Ovary (tissue), 3 donors: ENCODE measurements around the gene TM9SF3.

Experiments used
- EP300 ChIP-seq: sonication (generic); formaldehyde crosslinking; IDR thresholded peaks from one replicate; pipeline ENCODE4 v1.6.1; 2017; ENCODE audit warnings: antibody characterized with exemption
- POLR2A ChIP-seq: fragments of 450-650 bp; IDR thresholded peaks from one replicate; pipeline ENCODE4 v1.6.1; 2017; ENCODE audit warnings: antibody characterized with exemption, mild to moderate bottlenecking, moderate library complexity
- TF ChIP-seq, protein P1 (sequence below), 3 donors: fragments of 450-650 bp in 2 of 3; fragments of 200-600 bp in 1 of 3; IDR thresholded peaks; one replicate each; pipeline versions ENCODE4 v1.5.1 to v1.8.0; 2016 to 2022; ENCODE audit warnings: antibody characterized with exemption in 3 of 3, mild to moderate bottlenecking in 1 of 3
- donor health status: DM: no; HTN: no; CAD: no.

DNA sequence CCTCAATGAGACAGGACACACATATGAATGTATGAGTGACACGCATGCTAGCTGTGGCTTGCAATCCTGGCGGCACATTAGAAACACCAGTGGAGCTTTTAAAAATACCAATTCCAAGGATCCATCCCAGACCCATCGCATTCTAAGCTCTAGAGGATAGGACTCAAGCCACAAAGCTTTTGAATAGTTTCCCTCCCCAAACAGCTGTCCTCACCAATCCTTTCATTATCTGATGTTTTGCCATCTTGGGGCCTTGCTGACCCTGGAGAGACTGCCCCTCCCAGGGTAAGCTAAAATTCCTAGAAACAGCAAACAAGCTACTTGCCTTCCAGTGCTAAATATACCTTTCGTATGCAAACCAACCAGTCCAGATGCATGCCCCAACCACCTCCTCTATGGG, 8.9 kb upstream of the TM9SF3 start:
- TF ChIP-seq POLR2A (no peak), EP300 (no peak)
- TF ChIP-seq, protein P1, sequence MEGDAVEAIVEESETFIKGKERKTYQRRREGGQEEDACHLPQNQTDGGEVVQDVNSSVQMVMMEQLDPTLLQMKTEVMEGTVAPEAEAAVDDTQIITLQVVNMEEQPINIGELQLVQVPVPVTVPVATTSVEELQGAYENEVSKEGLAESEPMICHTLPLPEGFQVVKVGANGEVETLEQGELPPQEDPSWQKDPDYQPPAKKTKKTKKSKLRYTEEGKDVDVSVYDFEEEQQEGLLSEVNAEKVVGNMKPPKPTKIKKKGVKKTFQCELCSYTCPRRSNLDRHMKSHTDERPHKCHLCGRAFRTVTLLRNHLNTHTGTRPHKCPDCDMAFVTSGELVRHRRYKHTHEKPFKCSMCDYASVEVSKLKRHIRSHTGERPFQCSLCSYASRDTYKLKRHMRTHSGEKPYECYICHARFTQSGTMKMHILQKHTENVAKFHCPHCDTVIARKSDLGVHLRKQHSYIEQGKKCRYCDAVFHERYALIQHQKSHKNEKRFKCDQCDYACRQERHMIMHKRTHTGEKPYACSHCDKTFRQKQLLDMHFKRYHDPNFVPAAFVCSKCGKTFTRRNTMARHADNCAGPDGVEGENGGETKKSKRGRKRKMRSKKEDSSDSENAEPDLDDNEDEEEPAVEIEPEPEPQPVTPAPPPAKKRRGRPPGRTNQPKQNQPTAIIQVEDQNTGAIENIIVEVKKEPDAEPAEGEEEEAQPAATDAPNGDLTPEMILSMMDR (IDR thresholded peaks at IDR 0.05) = no peak
